Uterus (tissue), 2 donors: ENCODE data around the gene TSHZ2.

Experiments used
- CTCF ChIP-seq, 4 experiments: fragments of 200-600 bp in 2 of 4; fragments of 450-650 bp in 2 of 4; sonication (generic) in 2 of 4; IDR thresholded peaks; one replicate each; pipeline ENCODE4 v1.5.1; 2016 to 2019; ENCODE audit warnings: antibody characterized with exemption in 4 of 4, mild to moderate bottlenecking in 2 of 4, moderate library complexity in 1 of 4
- POLR2A ChIP-seq, 2 donors: fragments of 450-650 bp; IDR thresholded peaks; one replicate each; pipeline ENCODE4 v1.6.1; 2016; ENCODE audit warnings: antibody characterized with exemption in 2 of 2, mild to moderate bottlenecking in 1 of 2, moderate library complexity in 1 of 2

DNA sequence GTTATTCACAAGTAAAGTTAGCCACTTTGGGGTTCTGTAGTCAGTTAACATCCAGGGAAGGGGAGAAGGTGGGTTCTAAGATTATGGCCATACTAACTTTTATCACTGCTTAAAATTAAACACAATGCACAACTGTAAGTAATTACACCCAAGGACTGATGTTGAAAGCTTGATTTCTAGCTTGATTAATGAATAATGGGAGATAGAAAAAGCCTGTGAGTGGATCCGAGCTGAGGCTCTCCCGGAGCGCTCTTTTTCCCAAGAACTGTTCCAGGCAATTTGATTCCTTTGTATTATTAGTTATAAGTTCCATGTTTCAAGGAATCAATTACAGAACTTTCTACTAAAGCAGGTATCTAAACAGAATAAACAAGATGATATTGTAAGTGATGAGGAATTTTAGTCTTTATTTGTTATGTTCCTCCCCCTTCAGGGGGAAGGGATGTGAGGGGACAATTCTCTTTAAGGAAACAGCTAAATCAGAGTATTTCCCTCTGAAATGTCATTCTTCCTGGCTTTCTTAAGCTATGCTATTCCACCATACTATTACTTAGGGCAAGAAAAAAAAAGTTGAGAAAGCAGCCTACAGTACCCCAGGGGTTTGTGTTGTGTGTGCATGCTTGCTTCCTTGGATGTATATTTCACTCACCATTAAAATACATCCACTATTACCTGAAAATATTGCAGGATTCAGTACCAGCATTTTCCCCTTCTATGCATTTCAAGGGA lies 3.8 kb downstream of the TSHZ2 start:
- no peak for TF ChIP-seq CTCF (IDR thresholded peaks at IDR 0.05)
- TF ChIP-seq POLR2A (IDR thresholded peaks at IDR 0.05): no peak
